KG1 (cell line): ENCODE data around the gene ADAMTSL3.

Experiments used
- DNase-seq: peaks from one replicate; lab custom pipeline; 2025; lab: John Stamatoyannopoulos, UW

Gene ADAMTSL3

DNA sequence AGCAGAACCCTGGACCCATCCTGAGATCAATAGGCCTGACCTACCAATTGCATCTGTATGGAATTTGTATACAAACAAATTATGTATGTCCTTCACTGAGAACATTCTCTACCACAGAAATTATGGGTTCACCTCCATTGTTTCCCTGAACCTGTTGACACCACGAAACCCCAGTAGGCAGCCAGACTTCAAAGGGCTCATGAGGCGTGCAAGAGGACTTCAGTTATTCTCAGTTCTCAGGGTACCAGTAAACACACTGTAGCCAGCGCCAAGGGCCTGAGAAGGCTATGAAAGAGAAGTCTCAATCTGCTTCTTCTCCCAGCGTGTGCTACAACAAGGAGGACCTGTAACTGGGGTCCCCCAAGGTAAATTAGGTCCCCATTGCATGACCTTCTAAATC is 326.7 kb downstream of the ADAMTSL3 start:
- DNase-seq = no peak

DNA sequence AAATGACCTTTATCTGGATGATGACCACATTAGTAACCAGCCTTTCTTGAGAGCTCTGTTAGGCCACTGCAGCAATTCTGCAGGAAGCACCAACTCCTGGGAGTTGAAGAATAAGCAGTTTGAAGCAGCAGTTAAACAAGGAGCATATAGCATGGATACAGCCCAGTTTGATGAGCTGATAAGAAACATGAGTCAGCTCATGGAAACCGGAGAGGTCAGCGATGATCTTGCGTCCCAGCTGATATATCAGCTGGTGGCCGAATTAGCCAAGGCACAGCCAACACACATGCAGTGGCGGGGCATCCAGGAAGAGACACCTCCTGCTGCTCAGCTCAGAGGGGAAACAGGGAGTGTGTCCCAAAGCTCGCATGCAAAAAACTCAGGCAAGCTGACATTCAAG is 328.8 kb downstream of the ADAMTSL3 start:
- DNase-seq = no peak

DNA sequence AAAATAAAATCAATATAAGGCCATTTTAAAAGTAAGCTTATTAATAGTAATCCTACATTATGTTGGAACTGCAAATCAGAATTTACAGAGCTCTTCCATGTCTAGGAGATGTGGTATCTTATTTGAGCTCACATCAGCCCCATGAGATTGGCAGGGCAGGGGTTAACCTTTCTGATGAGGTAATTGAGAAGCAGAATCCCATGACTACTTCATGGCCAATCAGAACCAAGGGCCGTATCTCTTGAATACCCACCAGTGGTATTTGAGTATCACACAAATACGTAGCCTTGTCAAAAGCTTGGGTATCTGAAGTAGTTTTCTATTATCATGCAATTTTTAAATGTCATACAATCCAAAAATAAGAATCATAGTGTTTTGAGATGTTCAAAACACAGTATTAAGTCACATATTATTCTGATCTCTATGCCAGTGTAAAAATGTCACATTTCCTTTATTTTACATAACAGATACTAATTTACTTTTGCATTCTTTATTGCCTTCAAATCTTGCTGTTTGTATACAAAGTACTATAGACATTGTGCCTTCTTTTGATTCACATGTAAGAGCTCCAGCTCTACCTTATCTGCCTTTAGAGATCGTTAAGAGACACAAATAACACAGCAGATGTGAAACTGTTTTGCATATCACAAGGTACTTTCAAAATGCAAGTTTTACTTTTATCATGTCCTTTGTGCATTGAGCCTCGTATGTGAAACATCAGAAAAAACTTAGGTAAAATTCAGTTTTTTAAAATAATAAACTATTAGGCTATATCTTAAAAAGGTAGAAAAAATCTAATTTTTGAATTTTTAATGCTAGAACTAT is 329.9 kb downstream of the ADAMTSL3 start:
- no peak for DNase-seq

DNA sequence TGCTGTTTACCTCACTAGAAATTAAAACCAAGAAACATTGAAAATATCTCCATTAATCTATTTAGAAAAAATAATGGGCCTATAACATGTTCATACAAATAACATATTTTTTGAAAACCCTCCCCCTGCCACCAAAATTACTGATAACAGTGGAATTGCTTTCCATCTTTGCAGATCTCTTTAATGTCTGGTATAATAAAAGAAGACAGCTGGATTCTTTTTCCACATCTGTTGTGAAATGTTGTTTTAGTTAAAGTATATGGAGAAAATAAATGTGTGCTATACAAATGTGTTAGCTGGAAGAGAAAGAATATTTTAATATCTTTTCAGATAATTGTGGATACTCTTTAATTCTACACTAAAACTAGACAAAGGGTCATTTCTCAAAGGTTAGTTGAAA is 330.7 kb downstream of the ADAMTSL3 start:
- DNase-seq = no peak

DNA sequence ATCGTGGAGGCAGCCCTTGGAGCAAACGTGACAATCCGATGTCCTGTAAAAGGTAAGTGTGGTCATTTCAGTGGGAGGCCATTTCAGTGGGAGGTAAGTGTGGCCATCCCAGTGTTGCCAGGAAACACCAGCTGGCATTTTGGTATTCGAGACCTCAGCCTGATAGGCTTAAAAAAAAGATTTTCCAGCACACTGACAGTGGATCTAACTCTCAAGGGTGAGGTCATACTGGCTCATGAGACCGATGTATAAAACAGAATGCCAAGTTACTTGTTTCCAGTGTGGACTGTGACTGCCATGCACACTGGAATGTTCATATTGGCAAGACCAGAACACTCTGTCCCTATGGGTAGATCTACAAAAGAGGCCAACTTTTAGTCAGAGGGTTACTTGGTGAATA is 337.2 kb downstream of the ADAMTSL3 start:
- no peak for DNase-seq

- no peak for DNase-seq
Measured at GRCh38 chr15:83992324-83993031, 338.6 kb downstream of the ADAMTSL3 start.

GRCh38 chr15:83993591-83993990 is 339.7 kb downstream of the ADAMTSL3 start:
- no peak for DNase-seq

DNA sequence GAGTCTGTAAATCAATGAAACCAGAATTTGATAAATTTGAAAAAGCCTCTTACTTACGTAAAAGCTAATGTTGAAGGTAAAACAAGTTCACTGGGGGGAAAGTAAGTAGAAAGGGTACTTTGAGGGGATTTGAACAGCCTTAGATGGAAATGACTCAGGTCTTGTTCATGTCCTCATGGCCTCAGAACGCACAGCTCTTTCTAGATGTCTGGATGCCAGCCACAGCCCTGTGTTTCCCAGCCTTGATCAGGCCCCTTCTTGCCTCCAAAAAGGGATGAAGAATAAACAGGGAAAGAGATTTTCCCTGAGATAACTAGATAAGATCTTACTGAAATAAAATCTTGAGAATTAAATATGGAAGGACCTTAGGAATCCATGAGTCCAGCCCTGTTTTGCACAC is 344.6 kb downstream of the ADAMTSL3 start:
- DNase-seq = no peak

DNA sequence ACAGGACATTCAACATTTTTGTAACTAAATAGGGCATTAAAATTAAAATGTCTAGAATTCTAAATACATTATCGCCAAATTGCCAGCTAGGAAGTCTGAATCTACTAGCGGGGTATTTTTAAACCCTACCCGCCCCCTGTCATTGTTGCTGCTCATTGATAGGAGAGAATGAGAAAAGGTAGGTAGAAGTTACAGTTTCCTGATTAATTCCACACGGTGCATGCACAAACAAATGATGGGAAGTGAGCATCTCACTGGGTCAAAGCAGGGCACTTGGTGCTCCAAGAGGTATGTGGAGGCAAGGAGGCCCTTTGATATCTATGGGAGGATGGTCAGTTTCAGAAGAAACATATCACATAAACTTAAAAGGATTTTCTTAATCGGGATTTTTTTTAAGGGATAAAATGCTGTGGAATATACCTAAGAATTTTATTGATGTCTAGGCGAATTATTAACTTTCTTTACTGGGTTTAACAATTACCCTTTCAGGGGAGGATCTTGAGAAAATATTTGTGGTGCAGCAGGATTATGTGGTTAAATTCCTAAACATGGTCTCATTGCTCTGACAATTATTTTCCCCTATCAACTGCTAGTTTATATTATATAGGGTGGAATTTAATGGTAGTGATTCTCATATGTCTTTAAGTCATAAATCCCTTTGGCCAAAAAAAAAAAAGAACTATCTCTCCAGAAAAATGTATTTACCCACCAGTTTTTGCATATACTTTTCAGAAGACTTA is 345.6 kb downstream of the ADAMTSL3 start:
- no peak for DNase-seq

GRCh38 chr15:84001037-84001436 is 347.1 kb downstream of the ADAMTSL3 start:
- no peak for DNase-seq

GRCh38 chr15:84001655-84002054 is 347.7 kb downstream of the ADAMTSL3 start:
- no peak for DNase-seq

DNA sequence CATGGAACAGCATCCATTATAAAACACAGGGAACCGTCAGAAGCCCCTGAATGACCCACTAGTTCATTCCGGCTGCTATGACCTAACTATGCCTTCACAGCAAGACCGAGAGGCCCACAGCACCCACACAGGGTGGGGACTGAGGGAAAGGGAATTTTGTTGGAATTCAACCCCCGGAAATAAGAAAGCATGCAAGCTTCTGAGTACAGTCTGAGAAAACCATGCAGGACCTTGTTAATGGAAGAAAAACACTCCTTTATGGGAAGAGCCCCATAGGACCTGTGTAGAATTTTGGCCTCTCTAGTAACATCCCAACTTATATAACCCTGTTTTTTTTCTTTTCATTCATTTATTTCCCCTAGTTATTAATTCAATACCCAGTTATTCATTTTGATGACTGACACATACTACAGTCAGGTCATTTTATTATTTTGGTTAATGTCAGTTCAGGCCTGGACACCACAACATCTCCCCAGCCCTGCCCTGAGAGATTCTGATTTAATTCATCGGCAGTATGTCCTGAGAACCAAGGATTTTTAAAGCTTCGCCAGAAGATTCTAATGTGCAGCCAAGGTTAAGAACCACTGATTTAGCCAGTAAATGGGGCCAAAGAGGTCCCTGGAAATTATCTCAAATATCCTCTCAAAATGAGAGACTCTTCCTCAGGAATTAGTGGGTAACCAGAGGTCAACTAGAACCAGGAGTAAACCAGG is 350.0 kb downstream of the ADAMTSL3 start:
- DNase-seq = no peak

DNA sequence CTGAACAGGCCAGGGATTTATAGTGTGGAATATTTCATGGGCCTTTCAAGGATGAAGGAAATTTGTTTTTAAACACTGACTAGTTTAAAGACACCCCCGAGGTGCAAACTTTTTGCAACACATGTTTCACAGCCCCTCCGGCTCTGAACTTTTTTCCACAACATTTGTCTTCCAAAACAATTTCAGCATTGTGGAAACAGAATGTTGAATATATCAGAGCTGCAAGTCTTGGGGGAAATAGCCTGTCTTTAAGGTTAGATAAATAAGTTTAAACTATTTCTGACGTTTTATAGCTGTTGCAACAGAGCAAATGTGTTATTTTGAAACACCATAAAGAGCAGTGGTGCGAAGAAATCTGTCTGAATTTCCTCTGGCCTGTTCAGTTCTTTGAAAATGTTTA is 352.5 kb downstream of the ADAMTSL3 start:
- no peak for DNase-seq

DNA sequence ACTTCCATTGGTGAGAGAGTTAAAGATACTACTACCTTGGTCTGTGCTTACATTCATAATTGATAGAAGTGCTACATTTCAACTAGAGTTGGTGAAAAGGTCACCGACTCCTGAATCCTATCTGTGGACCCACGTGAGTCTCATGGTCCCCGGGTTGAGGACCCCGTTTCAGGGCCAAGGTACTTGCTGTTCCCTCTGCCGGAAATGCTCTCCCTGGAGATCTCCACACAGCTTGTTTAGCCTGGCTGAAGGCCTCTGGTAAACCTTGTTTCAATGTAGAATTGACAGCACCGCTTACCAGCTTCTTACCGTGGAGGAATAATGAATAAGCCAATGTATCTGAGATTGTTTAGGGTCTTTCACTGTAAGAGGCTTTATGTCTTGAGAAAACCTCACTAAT is 355.7 kb downstream of the ADAMTSL3 start:
- DNase-seq = no peak

DNA sequence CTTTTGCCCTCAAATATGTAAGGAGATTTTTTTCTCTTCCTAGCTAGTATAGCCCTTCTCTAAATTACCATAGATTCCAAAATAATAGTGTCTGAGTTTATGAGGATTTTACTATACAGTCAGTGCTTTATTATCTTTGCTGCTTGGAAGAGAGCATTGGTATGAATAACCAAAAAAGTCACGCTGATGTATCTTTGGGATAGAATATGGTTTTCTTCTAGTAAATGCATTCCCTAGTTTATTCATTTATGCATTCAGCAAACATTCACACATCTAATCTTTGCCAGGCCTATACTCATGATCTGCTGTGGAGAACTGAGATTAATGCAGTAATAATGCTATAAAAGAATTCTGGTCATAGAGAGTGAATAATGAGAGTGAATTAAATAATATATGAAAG is 356.3 kb downstream of the ADAMTSL3 start:
- no peak for DNase-seq

GRCh38 chr15:84016371-84016770 is 362.4 kb downstream of the ADAMTSL3 start:
- DNase-seq = no peak

DNA sequence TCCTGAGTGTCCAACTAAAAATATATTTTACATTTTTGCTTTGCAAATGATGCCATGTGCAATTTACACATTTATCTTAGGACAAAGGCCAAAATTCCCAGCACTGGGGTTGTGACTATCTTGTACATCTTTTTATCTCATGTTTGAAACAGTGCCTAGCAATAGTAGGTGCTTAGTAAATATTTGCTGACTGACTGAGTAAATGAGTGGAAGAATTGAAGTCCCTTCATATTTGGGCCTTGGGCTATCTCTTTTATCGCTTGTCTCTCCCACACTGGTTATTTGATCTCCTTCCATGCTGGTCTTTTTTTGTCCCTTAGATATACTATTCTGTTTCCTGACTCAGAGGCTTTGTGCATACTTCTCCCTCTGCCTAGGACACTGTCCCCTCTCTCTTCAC is 368.6 kb downstream of the ADAMTSL3 start:
- DNase-seq = no peak

GRCh38 chr15:84023636-84024035 is 369.7 kb downstream of the ADAMTSL3 start:
- no peak for DNase-seq

DNA sequence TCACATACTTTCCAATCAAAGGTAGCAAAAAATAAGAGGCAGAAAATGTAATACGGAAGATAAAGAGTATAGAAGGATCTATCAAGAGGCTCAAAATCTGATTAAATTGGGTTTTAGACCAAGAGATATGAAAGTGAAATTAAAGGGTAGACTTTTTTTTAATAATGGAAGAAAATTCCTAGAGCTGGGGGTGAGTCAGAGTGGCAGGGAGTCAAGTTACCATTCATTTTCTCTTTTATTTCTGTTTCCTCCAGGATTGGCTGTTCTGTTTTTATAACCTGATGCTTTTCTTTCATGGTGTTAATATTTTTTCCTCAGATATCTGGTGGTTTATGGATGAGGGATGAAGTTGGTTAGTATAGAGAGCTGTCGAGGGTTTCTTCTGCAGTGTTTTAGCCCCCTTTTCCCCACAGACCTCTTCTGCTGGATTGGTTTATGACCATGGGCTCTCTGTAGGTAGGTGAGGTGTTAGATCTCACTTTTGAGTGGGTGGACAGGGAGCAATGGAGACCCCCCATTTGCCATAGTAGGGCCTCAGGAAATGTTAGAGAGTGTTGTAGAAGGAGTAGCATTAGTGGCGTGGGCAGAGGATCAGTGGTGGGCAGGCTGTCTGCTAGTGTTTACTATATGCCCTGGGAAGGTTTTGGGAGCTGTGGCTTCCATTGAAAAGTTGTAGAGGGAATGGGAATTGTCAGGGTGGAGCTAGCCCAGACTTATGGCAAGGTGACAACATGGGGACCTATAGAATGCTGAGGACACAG is 380.1 kb downstream of the ADAMTSL3 start:
- no peak for DNase-seq

GRCh38 chr15:84034578-84035398 is 380.9 kb downstream of the ADAMTSL3 start:
- DNase-seq = no peak

DNA sequence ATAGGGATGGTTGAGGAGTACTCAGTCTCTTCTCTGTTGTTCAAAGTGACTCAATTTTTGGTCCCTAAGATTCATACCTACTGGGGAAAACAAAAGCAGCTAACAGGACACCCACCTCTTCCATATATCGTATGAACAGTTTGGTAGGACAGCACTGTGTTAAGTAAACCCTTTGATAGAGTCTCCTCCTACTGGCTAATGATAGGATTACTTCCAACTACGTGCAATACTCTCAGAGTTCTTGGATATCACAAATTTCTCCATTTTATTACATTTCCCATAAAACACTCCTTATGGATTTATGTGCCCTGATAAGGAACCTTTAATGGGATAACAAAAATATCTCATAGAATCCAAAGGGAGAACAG is 381.5 kb downstream of the ADAMTSL3 start:
- DNase-seq = no peak
